Esophagus muscularis mucosa (tissue), 4 donors: ENCODE measurements around the gene CLDND2.

Experiments
- EP300 ChIP-seq: sonication (generic); formaldehyde crosslinking; IDR thresholded peaks from one replicate; pipeline ENCODE4 v1.6.1; 2017; ENCODE audit warnings: antibody characterized with exemption
- POLR2A ChIP-seq: fragments of 450-650 bp; IDR thresholded peaks from one replicate; pipeline ENCODE4 v1.6.1; 2017; ENCODE audit warnings: antibody characterized with exemption, moderate library complexity, mild to moderate bottlenecking, low read depth
- POLR2AphosphoS5 ChIP-seq, 2 donors: sonication (generic); formaldehyde crosslinking; IDR thresholded peaks; one replicate each; pipeline ENCODE4 v1.6.1; 2017; ENCODE audit warnings: antibody characterized with exemption in 2 of 2
- TF ChIP-seq, protein P1 (sequence below), 3 experiments: fragments of 200-600 bp in 2 of 3; fragments of 450-650 bp in 1 of 3; sonication (generic) in 2 of 3; IDR thresholded peaks; one replicate each; pipeline ENCODE4 v1.5.1; 2017 to 2019; ENCODE audit warnings: antibody characterized with exemption in 3 of 3, mild to moderate bottlenecking in 2 of 3, moderate library complexity in 1 of 3

DNA sequence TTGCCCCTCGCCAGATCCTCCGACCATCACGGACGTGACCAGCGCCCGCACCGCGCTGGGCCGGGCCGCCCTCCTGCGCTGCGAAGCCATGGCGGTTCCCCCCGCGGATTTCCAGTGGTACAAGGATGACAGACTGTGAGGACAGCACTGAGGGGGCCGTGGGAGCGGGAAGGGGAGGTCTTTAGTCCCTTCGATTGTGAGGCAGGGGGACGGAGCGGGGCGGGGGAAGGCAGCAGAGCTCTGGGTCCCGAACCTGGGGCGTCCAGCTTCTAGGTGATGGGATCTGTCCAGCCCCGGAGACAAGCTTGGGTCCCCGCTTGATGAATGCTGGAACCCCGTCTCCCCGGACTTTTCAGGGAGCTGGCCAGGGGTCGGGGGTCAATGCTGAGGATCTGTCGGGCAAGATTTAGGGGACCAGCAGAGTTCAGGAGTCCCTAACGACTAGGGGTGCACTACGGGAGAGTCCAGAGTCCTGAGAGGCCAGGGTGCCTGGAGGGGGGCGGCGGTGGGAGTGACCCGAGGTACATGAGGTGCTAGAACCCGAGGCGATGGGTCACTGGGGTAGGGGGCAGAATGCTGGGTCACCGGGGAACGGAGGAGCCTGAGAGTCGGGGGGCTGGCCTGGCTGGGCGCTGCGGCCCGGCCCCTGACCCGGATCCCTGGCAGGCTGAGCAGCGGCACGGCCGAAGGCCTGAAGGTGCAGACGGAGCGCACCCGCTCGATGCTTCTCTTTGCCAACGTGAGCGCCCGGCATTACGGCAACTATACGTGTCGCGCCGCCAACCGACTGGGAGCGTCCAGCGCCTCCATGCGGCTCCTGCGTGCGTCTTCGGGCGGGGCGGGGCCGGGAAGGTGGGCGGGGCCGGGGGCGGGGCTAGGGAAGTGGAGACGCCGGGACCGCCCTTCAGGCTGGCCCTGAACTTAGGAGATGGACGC is 41.5 kb downstream of the CLDND2 start:
- no peak for TF ChIP-seq POLR2AphosphoS5 (IDR thresholded peaks at IDR 0.05)
- TF ChIP-seq, protein P1, sequence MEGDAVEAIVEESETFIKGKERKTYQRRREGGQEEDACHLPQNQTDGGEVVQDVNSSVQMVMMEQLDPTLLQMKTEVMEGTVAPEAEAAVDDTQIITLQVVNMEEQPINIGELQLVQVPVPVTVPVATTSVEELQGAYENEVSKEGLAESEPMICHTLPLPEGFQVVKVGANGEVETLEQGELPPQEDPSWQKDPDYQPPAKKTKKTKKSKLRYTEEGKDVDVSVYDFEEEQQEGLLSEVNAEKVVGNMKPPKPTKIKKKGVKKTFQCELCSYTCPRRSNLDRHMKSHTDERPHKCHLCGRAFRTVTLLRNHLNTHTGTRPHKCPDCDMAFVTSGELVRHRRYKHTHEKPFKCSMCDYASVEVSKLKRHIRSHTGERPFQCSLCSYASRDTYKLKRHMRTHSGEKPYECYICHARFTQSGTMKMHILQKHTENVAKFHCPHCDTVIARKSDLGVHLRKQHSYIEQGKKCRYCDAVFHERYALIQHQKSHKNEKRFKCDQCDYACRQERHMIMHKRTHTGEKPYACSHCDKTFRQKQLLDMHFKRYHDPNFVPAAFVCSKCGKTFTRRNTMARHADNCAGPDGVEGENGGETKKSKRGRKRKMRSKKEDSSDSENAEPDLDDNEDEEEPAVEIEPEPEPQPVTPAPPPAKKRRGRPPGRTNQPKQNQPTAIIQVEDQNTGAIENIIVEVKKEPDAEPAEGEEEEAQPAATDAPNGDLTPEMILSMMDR (IDR thresholded peaks at IDR 0.05) = peak in 1 of 3 experiments; percentile 2
- TF ChIP-seq POLR2A = no peak
- no peak for TF ChIP-seq EP300
